Activated gamma-delta T cell treated with anti-CD3 and anti-CD28 coated beads, Interleukin-2, amount 50 U/mL, for 16 hours (primary cell): ENCODE results near the gene SELENOM.
A peak's percentile ranks its signal among the peaks of the same experiment; 100 is the strongest.
"Not testable (repeated sequence)": the region's sequence is repeated elsewhere in the genome, so short reads cannot be mapped to it uniquely, and the experiment has no call there.

ENCODE experiments used
- DNase-seq: peaks from one replicate; pipeline ENCODE4 v3.0.0-alpha.2; 2020; ENCODE audit warnings: low read depth

Gene SELENOM

DNA sequence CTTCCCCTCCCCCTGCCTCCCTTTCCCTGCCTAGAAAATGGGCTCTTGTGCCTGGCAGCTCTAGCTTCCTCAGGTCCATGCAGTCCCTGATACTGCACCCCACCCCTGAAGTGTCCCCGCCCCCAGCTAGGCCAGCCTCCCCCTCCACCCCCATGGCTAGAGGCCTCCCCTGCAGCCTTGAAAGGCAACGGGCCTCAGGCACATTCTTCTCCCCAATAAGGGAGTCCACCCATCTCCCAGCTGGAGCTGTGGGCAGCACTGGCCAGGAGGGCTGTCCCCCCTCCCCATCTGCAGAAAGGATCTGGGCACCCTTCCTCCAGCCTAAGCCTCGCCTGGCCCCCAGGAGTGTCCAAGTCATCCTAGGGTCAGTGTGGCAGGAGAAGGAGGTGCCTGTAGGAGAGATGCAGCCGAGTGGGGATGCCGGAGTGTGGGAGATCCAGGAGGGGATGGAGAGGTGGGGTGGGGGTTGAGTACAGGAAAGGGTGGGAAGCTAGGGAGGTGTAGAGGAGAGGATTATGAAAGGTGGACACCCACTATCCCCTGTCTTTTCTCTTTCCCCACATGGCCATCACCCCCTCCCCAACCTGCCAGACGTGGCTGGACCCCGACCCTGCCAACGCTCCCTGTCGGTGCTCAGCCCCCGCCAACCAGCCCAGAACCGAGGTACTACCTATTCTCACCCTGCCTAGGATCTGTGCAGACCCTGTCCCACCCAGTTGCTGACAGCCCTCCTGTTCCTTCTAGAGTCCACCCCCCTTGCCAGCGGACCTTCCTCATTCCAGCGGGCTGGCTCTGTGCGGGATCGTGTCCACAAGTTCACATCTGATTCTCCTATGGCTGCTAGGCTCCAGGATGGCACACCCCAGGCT is 16.9 kb downstream of the SELENOM start:
- DNase-seq: no peak

DNA sequence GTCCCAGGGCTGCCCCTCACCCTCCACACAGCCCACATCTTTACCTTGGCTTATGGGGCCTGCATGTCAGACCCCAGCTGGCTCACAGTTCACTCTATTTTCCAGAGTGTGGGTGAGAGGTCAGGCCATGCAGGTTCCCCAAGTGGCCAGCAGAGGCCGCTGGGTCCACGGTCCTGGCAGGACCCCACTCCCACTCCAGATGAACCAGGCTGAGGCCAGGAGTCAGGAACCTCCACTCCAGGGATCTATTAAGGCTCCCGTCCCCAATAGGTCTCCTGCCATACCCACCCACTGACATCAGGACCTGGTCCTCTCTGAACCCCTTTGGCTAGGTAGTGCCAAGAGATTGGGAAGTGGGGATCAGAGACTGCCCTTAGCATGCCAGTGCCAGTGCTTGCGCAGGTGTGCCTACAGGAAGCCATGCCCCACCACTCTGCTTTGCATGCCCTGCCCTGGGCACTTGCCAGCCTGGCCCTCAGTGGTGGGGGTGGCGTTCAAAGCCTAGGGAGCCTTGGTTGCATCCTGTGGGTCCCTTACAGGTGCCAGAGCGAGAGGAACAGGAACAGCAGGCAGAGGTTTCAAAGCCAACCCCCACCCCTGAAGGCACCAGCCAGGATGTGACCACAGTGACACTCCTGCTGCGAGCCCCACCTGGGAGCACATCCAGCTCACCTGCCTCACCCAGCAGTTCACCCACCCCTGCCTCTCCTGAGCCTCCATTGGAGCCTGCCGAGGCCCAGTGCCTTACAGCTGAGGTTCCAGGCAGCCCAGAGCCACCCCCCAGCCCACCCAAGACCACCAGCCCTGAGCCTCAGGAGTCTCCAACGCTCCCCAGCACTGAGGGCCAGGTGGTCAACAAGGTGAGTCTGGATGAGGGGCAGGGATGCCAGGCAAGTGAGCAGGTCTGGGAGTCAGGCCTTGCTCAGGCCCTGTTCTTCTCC is 17.9 kb downstream of the SELENOM start:
- no peak for DNase-seq

DNA sequence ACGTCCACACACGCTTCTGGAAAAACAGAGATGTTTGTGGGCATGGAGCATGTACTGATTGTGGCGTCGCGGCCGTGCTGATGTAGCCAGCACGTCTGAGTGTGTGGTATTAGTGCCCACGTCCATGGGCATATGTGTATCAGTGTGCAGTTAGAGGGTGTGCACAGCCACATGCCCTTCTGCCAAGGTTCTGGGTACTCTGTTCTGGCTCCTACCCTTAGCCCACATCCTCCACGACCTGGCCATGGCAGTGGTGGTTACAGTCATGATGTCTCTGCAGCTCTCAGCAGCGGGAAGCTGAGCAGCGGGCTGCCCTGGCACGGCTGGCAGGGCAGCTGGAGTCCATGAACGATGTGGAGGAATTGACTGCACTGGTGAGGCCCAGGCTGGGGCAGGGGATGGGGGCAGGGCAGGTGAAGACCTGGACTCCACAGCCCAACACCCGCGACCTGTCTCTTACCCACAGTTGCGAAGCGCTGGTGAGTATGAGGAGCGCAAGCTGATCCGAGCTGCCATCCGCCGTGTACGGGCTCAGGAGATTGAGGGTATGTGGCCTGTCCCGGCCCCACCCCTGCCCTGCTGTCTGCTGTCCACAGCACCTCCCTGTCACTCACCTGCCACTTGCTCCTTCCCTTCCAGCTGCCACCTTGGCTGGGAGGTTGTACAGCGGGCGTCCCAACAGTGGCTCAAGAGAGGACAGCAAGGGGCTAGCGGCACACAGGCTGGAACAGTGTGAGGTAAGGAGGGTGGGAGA is 19.0 kb downstream of the SELENOM start:
- DNase-seq: no peak

GRCh38 chr22:31087744-31088215 is 19.6 kb downstream of the SELENOM start:
- no peak for DNase-seq

GRCh38 chr22:31086703-31087330 is 20.6 kb downstream of the SELENOM start:
- DNase-seq: no peak

- no peak for DNase-seq
Measured at GRCh38 chr22:31085928-31086327, 21.4 kb downstream of the SELENOM start.

DNA sequence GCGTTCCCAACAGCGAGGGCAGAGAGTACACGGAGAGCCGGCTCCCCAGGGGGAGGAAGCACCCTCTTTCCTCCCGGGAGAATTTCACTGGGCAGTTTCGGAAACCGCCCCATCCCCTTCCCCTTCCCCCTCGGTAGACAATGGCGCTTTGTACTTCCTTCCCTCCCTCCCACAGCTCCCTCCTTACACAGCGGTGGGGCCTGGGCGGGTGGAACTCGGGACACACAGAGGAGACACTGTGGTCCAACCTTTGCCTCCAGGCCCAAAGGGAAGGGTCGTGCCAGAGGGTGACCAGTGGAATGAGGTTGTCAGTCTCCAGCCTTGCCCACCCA is 21.9 kb downstream of the SELENOM start:
- DNase-seq: no peak

- peak; percentile 77 for DNase-seq
Measured at GRCh38 chr22:31084811-31085492, 22.4 kb downstream of the SELENOM start.

DNA sequence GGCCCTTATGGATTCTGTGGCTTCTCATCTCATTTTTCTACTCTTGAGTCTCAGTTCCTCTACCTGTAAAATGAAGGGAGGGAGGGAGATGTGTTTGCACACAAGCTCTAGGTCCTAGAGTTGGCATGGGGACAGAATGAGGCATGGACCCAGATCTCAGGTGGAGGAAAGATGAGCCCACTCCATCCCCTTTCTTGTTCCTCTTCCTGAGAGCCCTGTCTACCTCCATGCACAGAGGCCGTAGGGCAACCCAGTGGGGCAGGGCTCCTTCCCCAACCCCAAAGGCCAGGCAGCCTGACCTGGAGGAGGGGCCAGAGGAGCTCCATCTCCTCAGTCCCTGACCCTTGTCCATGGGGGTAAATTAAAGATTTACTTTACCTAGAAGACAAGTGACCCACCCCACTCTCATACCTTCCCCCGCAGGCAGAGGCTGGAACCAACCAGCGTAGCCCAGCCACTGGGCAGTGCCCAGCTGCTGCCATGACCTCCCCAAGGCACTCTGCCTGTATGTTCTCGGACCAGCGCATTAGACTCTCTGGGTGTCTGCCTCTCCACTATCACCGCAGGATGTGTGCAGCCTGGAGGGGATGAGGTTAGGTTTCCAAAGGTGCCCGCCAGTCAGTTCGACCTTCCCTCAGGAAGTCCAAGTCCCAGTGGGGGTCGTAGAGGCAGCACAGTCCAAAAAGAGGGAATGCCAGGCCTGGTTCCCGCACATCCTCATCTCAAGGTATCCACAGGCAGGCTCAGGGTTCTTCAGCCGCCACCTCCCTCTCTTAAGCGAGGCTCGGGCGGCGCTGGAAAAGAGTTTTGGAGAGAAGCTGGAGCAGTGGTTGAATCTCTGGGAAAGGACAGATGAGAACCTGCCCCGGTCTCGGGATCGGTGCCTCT is 23.2 kb downstream of the SELENOM start:
- DNase-seq: no peak

GRCh38 chr22:31083377-31083768 is 24.0 kb downstream of the SELENOM start:
- no peak for DNase-seq

DNA sequence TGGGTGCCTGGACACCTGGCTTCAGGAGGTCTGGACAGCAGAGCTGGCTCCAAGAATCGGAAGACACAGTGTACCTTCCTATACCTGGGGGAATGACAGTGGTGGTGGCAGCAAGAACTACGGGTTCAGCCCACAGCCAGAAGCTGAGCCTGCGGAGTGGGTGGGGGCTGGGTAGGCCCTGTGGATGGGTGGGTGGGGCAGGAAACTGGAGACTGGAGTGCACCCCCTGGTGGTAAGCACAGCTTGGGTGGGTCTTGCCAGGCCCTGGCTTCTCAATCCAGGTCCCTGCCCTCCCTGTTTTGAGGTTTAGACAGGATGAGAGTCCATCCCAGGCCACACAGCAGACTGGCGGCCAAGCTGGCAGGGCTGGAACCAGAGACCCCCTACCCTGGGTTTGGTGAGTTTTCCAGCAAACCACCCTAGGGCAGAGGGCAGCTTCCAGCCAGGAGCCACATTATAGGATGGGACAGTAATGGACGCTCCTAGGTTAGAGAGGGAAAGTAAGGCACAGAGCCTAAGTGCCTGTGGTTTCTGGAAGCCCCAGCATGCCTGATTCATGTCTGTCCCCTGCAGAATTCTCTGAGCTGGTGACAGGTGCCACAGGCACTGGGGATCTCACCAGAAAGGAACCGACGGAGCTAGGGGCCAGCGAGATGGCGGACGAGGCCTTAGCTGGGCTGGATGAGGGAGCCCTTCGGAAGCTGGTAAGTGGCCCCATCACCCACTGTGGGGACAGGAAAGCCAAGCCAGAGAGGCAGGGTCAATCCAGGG is 24.6 kb downstream of the SELENOM start:
- DNase-seq: no peak

- no peak for DNase-seq
Measured at GRCh38 chr22:31081963-31082605, 25.3 kb downstream of the SELENOM start.

DNA sequence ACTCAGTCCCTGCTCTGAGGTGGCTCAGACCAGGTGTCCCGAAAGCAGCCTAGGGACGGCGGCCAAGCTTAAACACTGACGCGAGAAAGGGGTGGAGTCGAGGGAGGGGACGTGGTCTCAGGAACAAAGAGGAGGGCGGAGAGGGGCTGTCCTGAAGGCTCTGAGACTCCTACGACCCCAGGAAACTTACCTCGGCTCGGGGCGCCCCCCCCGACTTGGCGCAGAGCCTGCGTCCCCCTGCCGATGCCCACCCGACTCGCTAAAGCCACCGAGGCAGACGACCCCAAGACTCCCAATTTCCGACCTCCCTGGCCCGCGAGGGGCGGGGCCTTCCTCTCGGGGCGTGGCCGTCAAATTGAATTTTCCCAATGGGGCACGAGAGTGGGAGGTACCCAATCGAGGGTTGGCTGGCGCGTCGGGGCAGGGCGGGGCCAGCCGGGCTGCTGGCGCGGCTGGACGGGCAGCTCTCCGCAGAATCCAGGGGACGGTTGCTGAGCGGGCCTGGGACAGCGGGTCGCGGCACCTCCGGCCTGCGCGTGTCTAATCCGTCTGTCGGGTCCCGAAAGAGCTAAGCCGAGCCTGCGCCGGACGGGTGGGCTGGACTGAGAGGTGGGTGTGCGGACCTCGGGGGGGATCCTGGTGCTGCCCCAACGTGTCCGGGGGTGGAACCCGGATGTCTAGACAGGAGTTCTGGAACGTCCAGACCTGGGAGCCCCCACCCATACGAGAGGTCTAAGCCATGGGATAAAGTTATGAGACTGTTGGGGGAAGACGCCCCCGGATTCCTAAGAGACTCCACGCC is 26.3 kb downstream of the SELENOM start, which contains the start of gene SMTN:
SMTN (plus strand) TSS at position 471 of the 802 bp plus-strand sequence. CDS start 1,941 bp downstream, outside the sequence.
- DNase-seq: peak; percentile 82

DNA sequence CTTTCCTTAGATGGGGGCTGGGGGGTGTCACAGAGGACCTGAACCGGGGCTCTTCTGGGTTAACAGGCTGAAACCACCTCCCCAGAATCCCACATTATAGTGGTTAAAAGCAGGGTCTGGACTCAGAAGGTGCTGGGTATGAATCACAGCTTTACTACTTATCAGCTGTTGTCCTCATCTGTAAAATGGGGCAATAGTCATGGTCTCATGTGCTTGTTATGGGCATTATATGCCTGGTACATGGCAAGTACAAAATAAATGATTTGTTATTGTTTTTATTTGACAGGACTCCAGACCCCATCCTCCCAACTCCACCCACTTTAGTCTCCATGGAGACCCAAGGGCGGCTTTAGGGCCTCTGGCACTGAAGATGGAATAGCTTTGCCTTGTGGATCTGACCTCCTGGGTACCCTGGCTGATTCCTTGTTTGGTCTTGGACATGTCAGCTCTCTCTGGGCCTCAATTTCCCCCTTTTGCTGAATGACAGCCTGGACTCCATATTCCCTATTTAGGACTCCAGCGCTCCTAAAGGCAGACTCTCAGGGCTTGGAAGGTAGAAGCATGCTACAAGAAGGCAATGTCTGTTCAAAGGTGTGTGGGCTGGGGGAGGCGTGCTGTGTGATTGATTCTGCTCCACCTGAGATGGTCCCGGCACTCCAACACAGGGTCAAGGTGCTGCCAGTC is 27.1 kb downstream of the SELENOM start:
- no peak for DNase-seq

DNA sequence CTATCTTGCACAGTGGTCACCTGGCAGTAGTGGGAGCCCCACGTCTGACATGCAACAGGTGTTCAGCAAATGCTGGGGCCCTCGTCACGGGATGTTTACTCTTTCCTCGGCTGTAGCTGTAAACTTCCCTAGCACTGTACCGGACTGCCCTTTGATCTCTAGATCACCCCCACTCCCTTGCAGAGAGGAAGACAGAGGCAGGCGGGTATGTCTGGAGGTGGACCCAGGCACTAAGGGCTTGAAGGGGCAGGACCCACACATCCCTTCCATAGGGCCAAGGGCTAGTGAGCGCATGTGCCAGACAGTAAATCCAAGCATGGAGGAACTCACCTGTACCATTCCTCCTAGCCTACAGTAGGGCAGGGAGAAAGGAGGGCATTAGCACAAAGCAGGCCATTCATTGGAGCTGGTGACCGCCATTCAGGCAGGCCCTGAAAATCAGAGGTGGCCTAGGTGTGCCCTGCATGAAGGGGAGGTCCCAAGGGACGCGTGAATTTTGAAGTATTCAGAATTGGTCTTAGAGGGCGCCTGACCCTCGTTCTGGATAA is 28.2 kb downstream of the SELENOM start:
- no peak for DNase-seq

GRCh38 chr22:31078389-31078788 is 29.0 kb downstream of the SELENOM start:
- not testable (repeated sequence) for DNase-seq

- DNase-seq: no peak
Measured at GRCh38 chr22:31077681-31078080, 29.7 kb downstream of the SELENOM start.
